GM12878 (cell line): ENCODE measurements around the gene TYK2. TPM values are rescaled to one million over a fixed set of nuclear protein-coding genes. Genes with fewer than 3 reads are reported as not detected.

Experiments
- CEBPZ ChIP-seq: fragments of 150-350 bp; IDR thresholded peaks from 2 replicates; pipeline ENCODE4 v1.6.1; 2016; ENCODE audit warnings: low read depth, low read length
- CREM ChIP-seq: IDR thresholded peaks from 2 replicates; pipeline ENCODE4 v1.6.1; 2014; ENCODE audit warnings: antibody characterized with exemption, low read depth
- HDAC6 ChIP-seq: fragments of 200-600 bp; sonication (generic); IDR thresholded peaks from one replicate; pipeline ENCODE4 v1.8.0; 2017; ENCODE audit warnings: antibody characterized with exemption; ENCODE audit not compliant: unreplicated experiment
- IRF4 ChIP-seq: IDR thresholded peaks from 2 replicates; pipeline ENCODE4 v1.6.1; 2011; ENCODE audit warnings: low read depth, low read length
- JUND ChIP-seq: IDR thresholded peaks from 2 replicates; pipeline ENCODE4 v1.6.1; 2012; ENCODE audit warnings: low read depth, mild to moderate bottlenecking, low read length, improper control_type of control experiment, moderate library complexity
- MYC ChIP-seq: IDR thresholded peaks from 2 replicates; pipeline ENCODE4 v1.6.1; 2011; ENCODE audit warnings: mild to moderate bottlenecking, low read length, moderate library complexity, inconsistent platforms; ENCODE audit not compliant: insufficient read depth, insufficient replicate concordance, insufficient read length, severe bottlenecking
- NFYB ChIP-seq: IDR thresholded peaks from 2 replicates; pipeline ENCODE4 v1.6.1; 2011; ENCODE audit warnings: low read depth, mild to moderate bottlenecking, low read length, improper control_type of control experiment, moderate library complexity; ENCODE audit not compliant: insufficient read depth
- POLR2A ChIP-seq: IDR thresholded peaks from 2 replicates; pipeline ENCODE4 v1.6.1; 2011; ENCODE audit warnings: low read depth, mild to moderate bottlenecking, low read length
- POLR2AphosphoS2 ChIP-seq: IDR thresholded peaks from 2 replicates; pipeline ENCODE4 v1.6.1; 2011; ENCODE audit warnings: low read depth, mild to moderate bottlenecking, low read length, improper control_type of control experiment, moderate library complexity
- POU2F2 ChIP-seq: IDR thresholded peaks from 3 replicates; pipeline ENCODE4 v1.6.1; 2011; ENCODE audit warnings: low read depth, mild to moderate bottlenecking, low read length, borderline replicate concordance
- RB1 ChIP-seq: fragments of 450-650 bp; formaldehyde crosslinking; IDR thresholded peaks from 2 replicates; pipeline ENCODE4 v1.6.1; 2017; ENCODE audit warnings: mild to moderate bottlenecking, borderline replicate concordance
- RCOR1 ChIP-seq: conservative IDR thresholded peaks from 2 replicates; pipeline ENCODE4 v1.6.1; 2012; ENCODE audit warnings: low read depth, low read length, improper control_type of control experiment
- RUNX3 ChIP-seq: IDR thresholded peaks from 2 replicates; pipeline ENCODE4 v1.6.1; 2012; ENCODE audit warnings: low read length, inconsistent platforms
- SP1 ChIP-seq: IDR thresholded peaks from one replicate; pipeline ENCODE4 v1.6.1; 2011; ENCODE audit warnings: low read depth, low read length
- SRF ChIP-seq, 2 experiments: IDR thresholded peaks; 2 replicates each; pipeline ENCODE4 v1.6.1; 2011; ENCODE audit warnings: low read depth in 2 of 2, low read length in 2 of 2, mild to moderate bottlenecking in 1 of 2, moderate library complexity in 1 of 2
- TARDBP ChIP-seq: IDR thresholded peaks from 2 replicates; pipeline ENCODE4 v1.6.1; 2016; ENCODE audit warnings: borderline replicate concordance
- TCF3 ChIP-seq: IDR thresholded peaks from 2 replicates; pipeline ENCODE4 v1.6.1; 2012; ENCODE audit warnings: low read depth, mild to moderate bottlenecking, low read length, borderline replicate concordance; ENCODE audit not compliant: insufficient read depth
- ZBTB11 ChIP-seq: fragments of 450-650 bp; formaldehyde crosslinking; IDR thresholded peaks from 2 replicates; pipeline ENCODE4 v1.5.0; 2022; ENCODE audit warnings: mild to moderate bottlenecking, missing genetic modification characterization
- ZNF207 ChIP-seq: fragments of 450-650 bp; IDR thresholded peaks from 2 replicates; pipeline ENCODE4 v1.6.1; 2014; ENCODE audit warnings: antibody characterized with exemption, mild to moderate bottlenecking, borderline replicate concordance
- ZNF217 ChIP-seq: fragments of 450-650 bp; IDR thresholded peaks from 2 replicates; pipeline ENCODE4 v1.6.1; 2017; ENCODE audit warnings: antibody characterized with exemption, mild to moderate bottlenecking
- polyA plus RNA-seq, 11 experiments: library from polyadenylated mRNA; depleted of rRNA in 4 of 11; unstranded in 6 of 11; stranded (reverse) in 5 of 11; fragments of >200 nt; fragmentation: Nextera tagmentation in 4 of 11; fragmentation: Illumina TruSeq in 1 of 11; extraction: Ambion mirVana in 4 of 11; extraction: Trizol in 1 of 11; gene quantifications; 1 replicate in 1 of 11; 2 replicates in 10 of 11; pipeline versions ENCODE4 v1.2.1 to v1.2.3, GENCODE V29; 2011 to 2016; ENCODE audit warnings: inconsistent platforms in 2 of 11, missing spikeins in 2 of 11, low read depth in 1 of 11
- total RNA-seq, 4 experiments: library from RNA; depleted of rRNA in 3 of 4; stranded (reverse); fragments of >200 nt in 3 of 4; fragmentation: Illumina TruSeq in 1 of 4; extraction: Trizol in 1 of 4; gene quantifications; 2 replicates each; pipeline versions ENCODE4 v1.2.1 to v1.2.3, GENCODE V29; 2013 to 2021
- TF ChIP-seq, protein P1 (sequence below): fragments of 450-650 bp; IDR thresholded peaks from 2 replicates; pipeline ENCODE4 v1.6.1; 2016; ENCODE audit warnings: mild to moderate bottlenecking

Gene TYK2
- total and polyA plus RNA-seq, 10 of the 15 experiments (the other 5 are each of a cell fraction or from before 2014, with no cell fraction given): 36.4 to 364 (median 179) TPM

DNA sequence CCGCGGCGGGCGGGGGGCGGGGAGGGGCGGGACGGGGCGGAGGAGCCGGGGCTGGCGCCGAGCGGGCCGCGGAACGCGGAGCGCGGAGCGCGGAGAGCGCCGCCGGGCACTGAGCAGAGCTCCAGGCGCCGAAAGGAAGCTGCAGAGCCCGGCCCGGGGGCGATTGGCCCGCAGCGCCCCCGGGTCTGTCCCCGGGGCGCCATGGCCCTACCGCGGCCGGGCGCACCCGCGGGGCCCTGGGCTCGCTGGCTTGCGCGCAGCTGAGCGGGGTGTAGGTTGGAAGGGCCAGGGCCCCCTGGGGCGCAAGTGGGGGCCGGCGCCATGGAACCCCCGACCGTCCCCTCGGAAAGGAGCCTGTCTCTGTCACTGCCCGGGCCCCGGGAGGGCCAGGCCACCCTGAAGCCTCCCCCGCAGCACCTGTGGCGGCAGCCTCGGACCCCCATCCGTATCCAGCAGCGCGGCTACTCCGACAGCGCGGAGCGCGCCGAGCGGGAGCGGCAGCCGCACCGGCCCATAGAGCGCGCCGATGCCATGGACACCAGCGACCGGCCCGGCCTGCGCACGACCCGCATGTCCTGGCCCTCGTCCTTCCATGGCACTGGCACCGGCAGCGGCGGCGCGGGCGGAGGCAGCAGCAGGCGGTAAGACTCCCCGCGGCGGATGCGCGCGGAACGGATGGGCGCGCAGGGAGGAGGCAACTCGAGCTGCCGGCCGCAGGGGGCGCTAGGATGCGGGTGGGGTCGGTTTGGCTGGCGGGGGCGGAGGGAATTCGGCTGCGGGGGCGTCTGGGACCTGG lies 40.3 kb upstream of the TYK2 start, which contains the start of gene PDE4A (continued):
- TF ChIP-seq, protein P1, sequence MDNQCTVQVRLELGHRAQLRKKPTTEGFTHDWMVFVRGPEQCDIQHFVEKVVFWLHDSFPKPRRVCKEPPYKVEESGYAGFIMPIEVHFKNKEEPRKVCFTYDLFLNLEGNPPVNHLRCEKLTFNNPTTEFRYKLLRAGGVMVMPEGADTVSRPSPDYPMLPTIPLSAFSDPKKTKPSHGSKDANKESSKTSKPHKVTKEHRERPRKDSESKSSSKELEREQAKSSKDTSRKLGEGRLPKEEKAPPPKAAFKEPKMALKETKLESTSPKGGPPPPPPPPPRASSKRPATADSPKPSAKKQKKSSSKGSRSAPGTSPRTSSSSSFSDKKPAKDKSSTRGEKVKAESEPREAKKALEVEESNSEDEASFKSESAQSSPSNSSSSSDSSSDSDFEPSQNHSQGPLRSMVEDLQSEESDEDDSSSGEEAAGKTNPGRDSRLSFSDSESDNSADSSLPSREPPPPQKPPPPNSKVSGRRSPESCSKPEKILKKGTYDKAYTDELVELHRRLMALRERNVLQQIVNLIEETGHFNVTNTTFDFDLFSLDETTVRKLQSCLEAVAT: no peak
- TF ChIP-seq ZNF217 (0 out of 2 replicates have a peak, but pooled peaks have one; percentile 36), CEBPZ (no peak), HDAC6 (peak; percentile 99), RUNX3 (no peak), ZBTB11 (CRISPR knock-in tag) (no peak), POLR2AphosphoS2 (no peak), SRF (IDR thresholded peaks at IDR 0.05; ENCODE audit: low read depth in 2 of 2, low read length in 2 of 2) (no peak), NFYB (no peak), TCF3 (no peak), POU2F2 (no peak), RB1 (no peak), MYC (peak; percentile 49), CREM (peak; percentile 16; the same call in 1 of the 2 replicates), IRF4 (no peak), SP1 (no peak), POLR2A (peak; percentile 65; the same call in 1 of the 2 replicates), RCOR1 (no peak), JUND (no peak), ZNF207 (peak; percentile 42; the same call in 1 of the 2 replicates), TARDBP (no peak)
